ENCODE data around the gene FSTL3.

FSTL3 gene

DNA sequence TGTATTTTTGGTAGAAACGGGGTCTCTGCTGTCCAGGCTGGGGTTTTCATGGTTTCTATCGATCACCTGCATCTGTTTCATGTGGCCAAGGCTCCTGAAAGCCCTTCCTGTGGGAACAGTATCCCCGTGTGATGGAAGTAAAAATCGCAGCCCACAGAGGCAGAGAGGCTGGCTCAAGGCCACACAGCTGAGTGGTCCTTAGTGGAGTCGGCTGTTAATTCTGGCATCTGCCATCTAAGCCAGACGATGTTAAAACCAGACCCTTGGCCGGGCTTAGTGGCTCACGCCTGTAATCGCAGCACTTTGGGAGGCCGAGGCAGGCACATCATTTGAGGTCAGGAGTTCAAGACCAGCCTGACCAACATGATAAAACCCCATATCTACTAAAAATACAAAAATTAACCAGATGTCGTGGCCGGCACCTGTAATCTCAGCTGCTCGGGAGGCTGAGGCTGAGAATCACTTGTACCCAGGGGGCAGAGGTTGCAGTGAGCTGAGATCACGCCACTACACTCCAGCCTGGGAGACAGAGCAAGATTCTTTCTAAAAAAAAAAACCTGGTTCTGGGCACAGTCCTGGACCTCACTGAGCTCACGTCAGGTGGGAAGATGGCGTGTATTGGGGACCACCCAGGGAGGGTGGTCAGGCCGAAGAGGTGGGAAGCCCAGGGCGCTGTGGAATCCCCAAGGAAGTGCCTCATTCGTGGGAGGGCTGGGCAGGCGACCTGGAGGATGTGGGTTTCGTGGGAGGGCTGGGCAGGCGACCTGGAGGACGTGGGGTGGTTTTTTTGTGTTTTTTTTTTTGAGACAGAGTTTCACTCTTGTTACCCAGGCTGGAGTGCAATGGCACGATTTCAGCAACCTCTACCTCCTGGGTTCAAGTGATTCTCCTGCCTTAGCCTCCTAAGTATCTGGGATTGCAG lies 56.2 kb downstream of the FSTL3 start:
- Histone ChIP-seq H3K4me2 (peak overlapping the region in 10 of 11 experiments; percentile 6 to 71 (median 56); a peak in 17 of 22 replicates), H3K4me1 (peaks cover 10 to 77% (median 75%) of the 10 kb centered on the region in 10 experiments)

More for the DNA sequence above, 56.2 kb downstream of the FSTL3 start:
- no peak for TF ChIP-seq Cebpa-rat (IDR thresholded peaks at IDR 0.05)
- no peaks in the 10 kb centered on the region for H3K9me3 ChIP-seq (replicated peaks in 1 of 11)
- no peaks in the 10 kb centered on the region for H3K27me3 ChIP-seq
- H3K4me3 ChIP-seq = no peak overlapping the region
- peak overlapping the region in 4 of 11 experiments; percentile 3 to 15 (median 14); a peak in 5 of 22 replicates for H3K27ac ChIP-seq
- H3K36me3 ChIP-seq = peaks cover 5 to 60% (median 24%) of the 10 kb centered on the region in 11 experiments; a peak in 20 of 22 replicates
- peak overlapping the region in 5 of 11 experiments; percentile 13 to 41 (median 37); a peak in 5 of 22 replicates for H3K9ac ChIP-seq
- peaks cover 0 to 18% (median 3%) of the 10 kb centered on the region in 11 experiments; a peak in 7 of 22 replicates for H4K20me1 ChIP-seq
